Parathyroid adenoma (tissue), 2 donors: ENCODE data around the gene TP53.
A peak's percentile ranks its signal among the peaks of the same experiment; 100 is the strongest.
"Not testable (repeated sequence)": the region's sequence is repeated elsewhere in the genome, so short reads cannot be mapped to it uniquely, and the experiment has no call there.

ENCODE experiments used
- H2AFZ ChIP-seq: fragments of 300-600 bp; sonication (generic); one replicate; pipeline ENCODE4 v1.7.0; 2017; ENCODE audit warnings: antibody characterized with exemption, mild to moderate bottlenecking
- H3K27ac ChIP-seq: fragments of 300-600 bp; sonication (generic); one replicate; pipeline ENCODE4 v1.7.0; 2017
- H3K27me3 ChIP-seq: fragments of 300-600 bp; sonication (generic); one replicate; pipeline ENCODE4 v1.7.0; 2017; ENCODE audit warnings: low read length; ENCODE audit not compliant: control insufficient read depth, insufficient read depth
- H3K36me3 ChIP-seq: fragments of 300-600 bp; sonication (generic); one replicate; pipeline ENCODE4 v1.7.0; 2017; ENCODE audit warnings: low read length; ENCODE audit not compliant: control insufficient read depth, insufficient read depth
- H3K4me1 ChIP-seq: fragments of 300-600 bp; sonication (generic); one replicate; pipeline ENCODE4 v1.7.0; 2017; ENCODE audit warnings: control low read depth
- H3K4me2 ChIP-seq: fragments of 300-600 bp; sonication (generic); one replicate; pipeline ENCODE4 v1.7.0; 2017; ENCODE audit warnings: low read length
- H3K4me3 ChIP-seq: fragments of 300-600 bp; sonication (generic); one replicate; pipeline ENCODE4 v1.7.0; 2017; ENCODE audit warnings: low read depth, low read length
- H3K79me2 ChIP-seq: fragments of 300-600 bp; sonication (generic); one replicate; pipeline ENCODE4 v1.7.0; 2017; ENCODE audit warnings: control low read depth
- H3K9ac ChIP-seq: fragments of 300-600 bp; sonication (generic); one replicate; pipeline ENCODE4 v1.7.0; 2017; ENCODE audit warnings: mild to moderate bottlenecking
- H3K9me3 ChIP-seq: fragments of 300-600 bp; sonication (generic); one replicate; pipeline ENCODE4 v1.7.0; 2017; ENCODE audit warnings: low read length; ENCODE audit not compliant: control insufficient read depth
- CTCF ChIP-seq: fragments of 300-600 bp; sonication (generic); IDR thresholded peaks from one replicate; pipeline ENCODE4 v1.7.0; 2017; ENCODE audit warnings: antibody characterized with exemption, mild to moderate bottlenecking
- donor health status: primary hyperparathyroidism.

The TP53 gene

GRCh38 chr17:7626307-7626706, 61.0 kb downstream of the TP53 start:
- Histone ChIP-seq H3K9ac (no peak overlapping the region), H3K27me3 (no peaks in the 10 kb centered on the region), H3K27ac (no peak overlapping the region), H3K36me3 (no peaks in the 10 kb centered on the region), H3K79me2 (no peaks in the 10 kb centered on the region), H3K4me3 (no peak overlapping the region), H3K4me1 (peaks cover 15% of the 10 kb centered on the region), H3K9me3 (no peaks in the 10 kb centered on the region), H2AFZ (no peak overlapping the region), H3K4me2 (peak overlapping the region; percentile 88)
- no peak for TF ChIP-seq CTCF

- H3K79me2 ChIP-seq, H3K4me3 ChIP-seq, H3K27ac ChIP-seq, H3K27me3 ChIP-seq, H3K4me2 ChIP-seq, H3K9me3 ChIP-seq, H3K9ac ChIP-seq, H2AFZ ChIP-seq, H3K36me3 ChIP-seq: not testable (repeated sequence)
- H3K4me1 ChIP-seq: peaks cover 11% of the 10 kb centered on the region
Observed at GRCh38 chr17:7625749-7626148, 61.5 kb downstream of the TP53 start.

- Histone ChIP-seq H3K4me3 (no peak overlapping the region), H3K9ac (no peak overlapping the region), H2AFZ (no peak overlapping the region), H3K79me2 (no peaks in the 10 kb centered on the region), H3K4me1 (peaks cover 6% of the 10 kb centered on the region), H3K4me2 (no peak overlapping the region), H3K27me3 (no peaks in the 10 kb centered on the region), H3K36me3 (no peaks in the 10 kb centered on the region), H3K27ac (no peak overlapping the region), H3K9me3 (no peaks in the 10 kb centered on the region)
- TF ChIP-seq CTCF: no peak
Observed at GRCh38 chr17:7623661-7624060, 63.6 kb downstream of the TP53 start.

- H3K4me1 ChIP-seq: no peaks in the 10 kb centered on the region
- no peaks in the 10 kb centered on the region for H3K27me3 ChIP-seq
- no peaks in the 10 kb centered on the region for H3K79me2 ChIP-seq
- no peak overlapping the region for H3K4me2 ChIP-seq
- no peak overlapping the region for H2AFZ ChIP-seq
- no peaks in the 10 kb centered on the region for H3K36me3 ChIP-seq
- no peak overlapping the region for H3K9ac ChIP-seq
- H3K4me3 ChIP-seq: no peak overlapping the region
- no peak for TF ChIP-seq CTCF
- H3K27ac ChIP-seq: no peak overlapping the region
- no peaks in the 10 kb centered on the region for H3K9me3 ChIP-seq
Observed at GRCh38 chr17:7620835-7621234, 66.5 kb downstream of the TP53 start.

GRCh38 chr17:7618608-7619007, 68.7 kb downstream of the TP53 start:
- no peaks in the 10 kb centered on the region for H3K36me3 ChIP-seq
- H3K4me1 ChIP-seq: peaks cover 1% of the 10 kb centered on the region
- H3K9ac ChIP-seq: no peak overlapping the region
- no peaks in the 10 kb centered on the region for H3K9me3 ChIP-seq
- H2AFZ ChIP-seq: no peak overlapping the region
- H3K79me2 ChIP-seq: peaks cover 6% of the 10 kb centered on the region
- no peak overlapping the region for H3K4me2 ChIP-seq
- no peaks in the 10 kb centered on the region for H3K27me3 ChIP-seq
- no peak overlapping the region for H3K4me3 ChIP-seq
- no peak overlapping the region for H3K27ac ChIP-seq
- no peak for TF ChIP-seq CTCF
